Hepatocyte (in vitro differentiated cells): Measurements from ENCODE around the gene DNAH9. TPM values are rescaled to one million over a fixed set of nuclear protein-coding genes. Genes with fewer than 3 reads are reported as not detected.

Source experiments
- DNase-seq: peaks from one replicate; pipeline ENCODE4 v3.0.0-alpha.2; 2016; ENCODE audit warnings: low spot score
- H2AFZ ChIP-seq: fragments of 200-600 bp; sonication (generic); 2 replicates; pipeline ENCODE4 v1.6.0; 2016; ENCODE audit warnings: antibody characterized with exemption, mild to moderate bottlenecking
- H3K27ac ChIP-seq: fragments of 200-600 bp; sonication (generic); 2 replicates; pipeline ENCODE4 v1.5.1; 2016; ENCODE audit warnings: mild to moderate bottlenecking
- H3K27me3 ChIP-seq: fragments of 200-600 bp; sonication (generic); 2 replicates; pipeline ENCODE4 v1.6.1; 2016
- H3K36me3 ChIP-seq: fragments of 200-600 bp; sonication (generic); replicated peaks from 2 replicates; pipeline ENCODE4 v1.5.1; 2016; ENCODE audit warnings: low read depth; ENCODE audit not compliant: insufficient read depth
- H3K4me1 ChIP-seq: fragments of 200-600 bp; sonication (generic); 2 replicates; pipeline ENCODE4 v1.5.1; 2016; ENCODE audit warnings: mild to moderate bottlenecking, moderate library complexity; ENCODE audit not compliant: insufficient read depth
- H3K4me2 ChIP-seq: fragments of 200-600 bp; sonication (generic); 2 replicates; pipeline ENCODE4 v1.6.0; 2016
- H3K4me3 ChIP-seq: fragments of 200-600 bp; sonication (generic); 2 replicates; pipeline ENCODE4 v1.5.1; 2016; ENCODE audit warnings: mild to moderate bottlenecking
- H3K79me2 ChIP-seq: fragments of 200-600 bp; sonication (generic); 2 replicates; pipeline ENCODE4 v1.6.0; 2017; ENCODE audit warnings: mild to moderate bottlenecking
- H3K9me2 ChIP-seq: fragments of 200-600 bp; sonication (generic); replicated peaks from 2 replicates; pipeline ENCODE4 v1.6.0; 2017; ENCODE audit warnings: mild to moderate bottlenecking; ENCODE audit not compliant: insufficient read depth
- H3K9me3 ChIP-seq: fragments of 200-600 bp; sonication (generic); 2 replicates; pipeline ENCODE4 v1.5.1; 2016; ENCODE audit warnings: low read depth, mild to moderate bottlenecking
- H4K20me1 ChIP-seq: fragments of 200-600 bp; sonication (generic); 2 replicates; pipeline ENCODE4 v1.6.0; 2016; ENCODE audit warnings: mild to moderate bottlenecking; ENCODE audit not compliant: insufficient read depth, poor library complexity, severe bottlenecking
- EZH2 ChIP-seq: fragments of 200-600 bp; sonication (generic); IDR thresholded peaks from 2 replicates; pipeline ENCODE4 v1.6.1; 2016; ENCODE audit warnings: antibody characterized with exemption, mild to moderate bottlenecking, borderline replicate concordance
- EZH2phosphoT487 ChIP-seq: fragments of 200-600 bp; sonication (generic); IDR thresholded peaks from one replicate; pipeline ENCODE4 v1.6.1; 2018; ENCODE audit warnings: antibody characterized with exemption, mild to moderate bottlenecking, low read depth, moderate library complexity; ENCODE audit not compliant: unreplicated experiment, severe bottlenecking
- WGBS: methylation state at CpG from one replicate; pipeline ENCODE4 v1.1.6; 2016; ENCODE audit warnings: low lambda C conversion rate; ENCODE audit errors: missing lambda C conversion rate; 5-methylcytosine and 5-hydroxymethylcytosine counted together
- polyA plus RNA-seq: library from polyadenylated mRNA; unstranded; fragments of >200 nt; fragmentation: Nextera tagmentation; extraction: Ambion mirVana; gene quantifications from 2 replicates; pipeline ENCODE4 v1.2.1, GENCODE V29; 2016
- total RNA-seq: library from RNA; depleted of rRNA; stranded (reverse); fragments of >200 nt; gene quantifications from 2 replicates; pipeline ENCODE4 v1.2.3, GENCODE V29; 2014
- TF ChIP-seq, protein P1 (sequence below): fragments of 200-600 bp; sonication (generic); IDR thresholded peaks from 2 replicates; pipeline ENCODE4 v1.5.1; 2016; ENCODE audit warnings: antibody characterized with exemption, mild to moderate bottlenecking; ENCODE audit not compliant: poor library complexity

The DNAH9 gene
- total and polyA plus RNA-seq, 2 experiments from 2014 or later: 1.2 to 2.7 TPM

- 47% methylated on average over 4 of the region's 4 CpGs for WGBS
- no peak for DNase-seq
Measured at GRCh38 chr17:11565591-11565990, 32.7 kb upstream of the DNAH9 start.

DNA sequence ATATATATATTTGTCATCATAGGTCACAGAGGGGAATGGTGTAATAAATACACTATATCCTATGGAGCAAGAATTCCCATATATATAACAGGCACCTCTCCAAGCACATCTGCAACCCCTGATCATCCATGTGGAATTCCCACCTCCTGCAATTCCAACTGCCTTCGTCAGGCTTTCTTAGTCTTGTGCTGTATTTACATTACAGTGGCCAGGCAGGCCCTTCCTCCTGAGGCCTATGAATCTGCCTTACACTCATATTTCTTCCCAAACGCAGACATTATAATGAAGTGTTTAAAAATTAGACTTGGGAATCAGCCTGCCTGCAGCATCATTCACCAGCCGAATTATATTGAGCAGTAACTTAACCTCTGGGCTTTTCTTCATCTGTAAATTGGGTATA, 19.3 kb upstream of the DNAH9 start:
- Histone ChIP-seq H3K4me2 (no peak overlapping the region), H4K20me1 (no peaks in the 10 kb centered on the region), H3K9me3 (no peaks in the 10 kb centered on the region), H3K9me2 (no peaks in the 10 kb centered on the region), H3K27me3 (no peaks in the 10 kb centered on the region), H2AFZ (no peak overlapping the region), H3K4me1 (no peaks in the 10 kb centered on the region), H3K27ac (no peak overlapping the region), H3K36me3 (no peaks in the 10 kb centered on the region), H3K79me2 (no peaks in the 10 kb centered on the region), H3K4me3 (no peak overlapping the region)
- no peak for DNase-seq
- 88% methylated on average over 3 of the region's 3 CpGs for WGBS
- TF ChIP-seq, protein P1, sequence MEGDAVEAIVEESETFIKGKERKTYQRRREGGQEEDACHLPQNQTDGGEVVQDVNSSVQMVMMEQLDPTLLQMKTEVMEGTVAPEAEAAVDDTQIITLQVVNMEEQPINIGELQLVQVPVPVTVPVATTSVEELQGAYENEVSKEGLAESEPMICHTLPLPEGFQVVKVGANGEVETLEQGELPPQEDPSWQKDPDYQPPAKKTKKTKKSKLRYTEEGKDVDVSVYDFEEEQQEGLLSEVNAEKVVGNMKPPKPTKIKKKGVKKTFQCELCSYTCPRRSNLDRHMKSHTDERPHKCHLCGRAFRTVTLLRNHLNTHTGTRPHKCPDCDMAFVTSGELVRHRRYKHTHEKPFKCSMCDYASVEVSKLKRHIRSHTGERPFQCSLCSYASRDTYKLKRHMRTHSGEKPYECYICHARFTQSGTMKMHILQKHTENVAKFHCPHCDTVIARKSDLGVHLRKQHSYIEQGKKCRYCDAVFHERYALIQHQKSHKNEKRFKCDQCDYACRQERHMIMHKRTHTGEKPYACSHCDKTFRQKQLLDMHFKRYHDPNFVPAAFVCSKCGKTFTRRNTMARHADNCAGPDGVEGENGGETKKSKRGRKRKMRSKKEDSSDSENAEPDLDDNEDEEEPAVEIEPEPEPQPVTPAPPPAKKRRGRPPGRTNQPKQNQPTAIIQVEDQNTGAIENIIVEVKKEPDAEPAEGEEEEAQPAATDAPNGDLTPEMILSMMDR: no peak
- TF ChIP-seq EZH2phosphoT487 (no peak), EZH2 (no peak)

More at GRCh38 chr17:11565591-11565990, 32.7 kb upstream of the DNAH9 start:
- Histone ChIP-seq H3K36me3 (no peaks in the 10 kb centered on the region), H3K4me2 (no peak overlapping the region), H4K20me1 (no peaks in the 10 kb centered on the region), H2AFZ (no peak overlapping the region), H3K4me3 (no peak overlapping the region), H3K79me2 (no peaks in the 10 kb centered on the region), H3K9me3 (no peaks in the 10 kb centered on the region), H3K27me3 (no peaks in the 10 kb centered on the region), H3K9me2 (no peaks in the 10 kb centered on the region), H3K27ac (no peak overlapping the region), H3K4me1 (no peaks in the 10 kb centered on the region)
- TF ChIP-seq EZH2 (no peak), EZH2phosphoT487 (no peak)
- TF ChIP-seq, protein P1: no peak

DNA sequence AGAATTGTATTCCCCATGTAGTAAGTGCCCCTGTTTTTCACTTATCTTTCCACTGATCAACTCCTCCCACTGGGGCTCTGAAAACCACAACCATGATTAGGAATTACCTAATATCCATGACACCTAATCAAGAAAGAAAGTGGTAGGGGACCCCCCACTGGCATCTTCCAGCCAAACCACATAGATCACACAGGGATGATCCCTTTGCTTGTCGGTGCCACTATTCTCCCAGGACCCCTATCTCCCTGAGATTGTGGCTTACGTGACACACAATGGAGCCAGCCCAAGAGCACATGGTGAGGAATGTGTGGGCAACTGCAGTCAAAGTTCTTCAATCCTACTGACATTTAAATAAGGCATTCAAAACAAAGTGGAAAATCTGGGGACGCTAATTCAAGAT, 17.6 kb upstream of the DNAH9 start:
- Histone ChIP-seq H3K79me2 (no peaks in the 10 kb centered on the region), H4K20me1 (no peaks in the 10 kb centered on the region), H3K27me3 (no peaks in the 10 kb centered on the region), H3K27ac (no peak overlapping the region), H3K9me3 (no peaks in the 10 kb centered on the region), H3K9me2 (no peaks in the 10 kb centered on the region), H3K4me1 (no peaks in the 10 kb centered on the region), H3K36me3 (no peaks in the 10 kb centered on the region), H3K4me3 (no peak overlapping the region), H3K4me2 (no peak overlapping the region), H2AFZ (no peak overlapping the region)
- no peak for DNase-seq
- 83% methylated on average over 3 of the region's 3 CpGs for WGBS
- TF ChIP-seq EZH2 (no peak), EZH2phosphoT487 (no peak)
- TF ChIP-seq, protein P1: no peak

DNA sequence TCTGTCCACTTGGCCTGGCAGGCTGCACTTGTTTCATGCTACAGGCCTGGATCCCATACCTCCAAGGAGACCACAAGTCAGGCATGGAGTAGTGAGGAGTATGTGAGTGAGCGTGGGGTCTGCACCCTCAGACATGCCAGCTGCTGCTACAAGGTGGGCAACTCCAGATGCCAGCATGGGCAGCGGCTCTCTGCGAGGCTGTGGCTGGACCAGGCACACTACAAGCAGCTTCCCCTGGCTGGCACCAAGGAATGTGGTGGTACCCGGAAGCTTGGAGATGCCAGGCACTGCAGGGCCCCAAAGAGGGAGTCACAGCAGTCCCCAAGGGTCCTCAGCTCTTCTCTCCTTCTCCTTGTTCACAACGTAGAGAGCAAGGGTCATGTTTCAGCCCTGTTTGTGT, 16.1 kb upstream of the DNAH9 start:
- no peaks in the 10 kb centered on the region for H3K9me2 ChIP-seq
- no peaks in the 10 kb centered on the region for H3K79me2 ChIP-seq
- no peak overlapping the region for H3K4me3 ChIP-seq
- H3K4me1 ChIP-seq: no peaks in the 10 kb centered on the region
- no peaks in the 10 kb centered on the region for H3K36me3 ChIP-seq
- DNase-seq: no peak
- WGBS: 93% methylated on average over 5 of the region's 5 CpGs
- H3K9me3 ChIP-seq: no peaks in the 10 kb centered on the region
- H3K27me3 ChIP-seq: no peaks in the 10 kb centered on the region
- H3K4me2 ChIP-seq: no peak overlapping the region
- H4K20me1 ChIP-seq: no peaks in the 10 kb centered on the region
- H2AFZ ChIP-seq: no peak overlapping the region
- TF ChIP-seq EZH2 (no peak), EZH2phosphoT487 (no peak)
- TF ChIP-seq, protein P1: no peak
- H3K27ac ChIP-seq: no peak overlapping the region
